ENCODE results near the gene ZNF823. TPM values are rescaled to one million over a fixed set of nuclear protein-coding genes. Genes with fewer than 3 reads are reported as not detected.

ZNF823 gene
- polyA plus RNA-seq, 1 donor from 2014 or later: 7.8 TPM

GRCh38 chr19:11705474-11705873 is 33.3 kb downstream of the ZNF823 start:
- Histone ChIP-seq H3K4me2 (ENCODE audit: low read length) (no peak overlapping the region), H3K9me3 (ENCODE audit: low read length) (no peaks in the 10 kb centered on the region), H3K36me3 (ENCODE audit: insufficient read depth, low read length) (no peaks in the 10 kb centered on the region), H3K9ac (ENCODE audit: low read length) (no peak overlapping the region), H3K4me3 (ENCODE audit: low read length) (no peak overlapping the region), H3K79me2 (replicated peaks; ENCODE audit: insufficient read depth, low read length) (no peaks in the 10 kb centered on the region), H3K9me2 (ENCODE audit: insufficient read depth, low read length) (no peaks in the 10 kb centered on the region), H3F3A (ENCODE audit: insufficient read depth, low read length, poor library complexity, severe bottlenecking) (no peaks in the 10 kb centered on the region), H3K27me3 (ENCODE audit: insufficient read depth, low read depth, low read length) (no peaks in the 10 kb centered on the region), H2AFZ (ENCODE audit: low read depth, low read length) (no peak overlapping the region), H3K27ac (ENCODE audit: low read length) (no peak overlapping the region), H4K20me1 (ENCODE audit: insufficient read depth) (no peaks in the 10 kb centered on the region)
- TF ChIP-seq TAF1 (IDR thresholded peaks at IDR 0.05; ENCODE audit: low read depth) (no peak), RAD21 (conservative IDR thresholded peaks at IDR 0.05) (no peak), EZH2 (IDR thresholded peaks at IDR 0.05; ENCODE audit: borderline replicate concordance, insufficient read depth, low read length, poor library complexity, severe bottlenecking) (no peak), CTCF (IDR thresholded peaks at IDR 0.05; ENCODE audit: poor library complexity, severe bottlenecking) (no peak), MXI1 (conservative IDR thresholded peaks at IDR 0.05; ENCODE audit: poor library complexity, severe bottlenecking) (no peak), REST (IDR thresholded peaks at IDR 0.05; ENCODE audit: borderline replicate concordance) (no peak), SMC3 (conservative IDR thresholded peaks at IDR 0.05; ENCODE audit: poor library complexity) (no peak), EP300 (conservative IDR thresholded peaks at IDR 0.05; ENCODE audit: poor library complexity, severe bottlenecking) (no peak), POLR2AphosphoS5 (IDR thresholded peaks at IDR 0.05) (no peak)

- Histone ChIP-seq H3K9me3 (ENCODE audit: low read length) (no peaks in the 10 kb centered on the region), H3K79me2 (replicated peaks; ENCODE audit: insufficient read depth, low read length) (no peaks in the 10 kb centered on the region), H3K4me3 (ENCODE audit: low read length) (no peak overlapping the region), H4K20me1 (ENCODE audit: insufficient read depth) (no peaks in the 10 kb centered on the region), H3F3A (ENCODE audit: insufficient read depth, low read length, poor library complexity, severe bottlenecking) (no peaks in the 10 kb centered on the region), H3K9me2 (ENCODE audit: insufficient read depth, low read length) (no peaks in the 10 kb centered on the region), H3K36me3 (ENCODE audit: insufficient read depth, low read length) (no peaks in the 10 kb centered on the region), H3K27ac (ENCODE audit: low read length) (no peak overlapping the region), H3K9ac (ENCODE audit: low read length) (no peak overlapping the region), H3K4me2 (ENCODE audit: low read length) (no peak overlapping the region), H3K27me3 (ENCODE audit: insufficient read depth, low read depth, low read length) (no peaks in the 10 kb centered on the region), H2AFZ (ENCODE audit: low read depth, low read length) (no peak overlapping the region)
- TF ChIP-seq TAF1 (IDR thresholded peaks at IDR 0.05; ENCODE audit: low read depth) (no peak), EZH2 (IDR thresholded peaks at IDR 0.05; ENCODE audit: borderline replicate concordance, insufficient read depth, low read length, poor library complexity, severe bottlenecking) (no peak), CTCF (IDR thresholded peaks at IDR 0.05; ENCODE audit: poor library complexity, severe bottlenecking) (no peak), EP300 (conservative IDR thresholded peaks at IDR 0.05; ENCODE audit: poor library complexity, severe bottlenecking) (no peak), POLR2AphosphoS5 (IDR thresholded peaks at IDR 0.05) (no peak)
Observed at GRCh38 chr19:11704626-11705025, 34.1 kb downstream of the ZNF823 start.
